Measurements from ENCODE around the gene APBA2.
"Not testable (repeated sequence)": the region's sequence is repeated elsewhere in the genome, so short reads cannot be mapped to it uniquely, and the experiment has no call there.

The APBA2 gene

DNA sequence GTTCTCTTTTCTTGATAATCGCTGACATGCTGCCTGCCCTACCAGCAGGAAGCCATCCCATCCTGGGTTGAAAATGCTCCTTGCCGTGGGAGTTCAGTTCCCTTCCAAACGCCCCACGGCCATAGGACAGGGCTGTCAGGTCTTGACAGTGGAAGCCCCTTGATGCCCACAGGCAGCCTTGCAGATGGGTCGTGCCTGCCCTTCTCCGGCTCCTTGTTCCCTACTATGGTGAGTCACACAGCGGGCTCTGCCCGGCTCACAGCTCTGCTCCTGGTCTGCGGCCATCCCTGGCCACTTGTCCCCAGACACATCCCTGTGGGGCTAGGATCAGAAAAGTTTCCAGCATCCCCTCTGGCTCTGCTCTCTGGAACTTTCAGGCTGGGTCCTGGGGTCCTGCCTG lies 6.2 kb upstream of the APBA2 start:
- no peak for DNase-seq

DNA sequence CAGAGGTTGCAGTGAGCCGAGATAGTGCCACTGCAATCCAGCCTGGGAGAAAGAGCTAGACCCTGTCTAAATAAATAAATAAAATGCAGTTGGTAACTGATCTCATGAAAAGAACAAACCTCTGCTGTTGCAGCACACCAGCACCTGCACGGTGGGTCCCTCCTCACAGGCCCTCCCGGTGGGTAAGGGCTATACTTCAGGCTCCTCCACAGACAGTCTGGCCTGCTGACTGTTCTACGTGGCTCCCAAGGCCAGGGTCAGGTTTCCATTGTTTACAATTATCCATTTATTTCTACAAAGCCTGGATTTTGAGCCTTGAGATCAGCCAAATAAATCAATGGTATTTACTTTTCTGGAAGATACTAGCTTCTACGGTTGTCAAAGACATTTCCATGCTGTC lies 5.1 kb upstream of the APBA2 start:
- DNase-seq: no peak

DNA sequence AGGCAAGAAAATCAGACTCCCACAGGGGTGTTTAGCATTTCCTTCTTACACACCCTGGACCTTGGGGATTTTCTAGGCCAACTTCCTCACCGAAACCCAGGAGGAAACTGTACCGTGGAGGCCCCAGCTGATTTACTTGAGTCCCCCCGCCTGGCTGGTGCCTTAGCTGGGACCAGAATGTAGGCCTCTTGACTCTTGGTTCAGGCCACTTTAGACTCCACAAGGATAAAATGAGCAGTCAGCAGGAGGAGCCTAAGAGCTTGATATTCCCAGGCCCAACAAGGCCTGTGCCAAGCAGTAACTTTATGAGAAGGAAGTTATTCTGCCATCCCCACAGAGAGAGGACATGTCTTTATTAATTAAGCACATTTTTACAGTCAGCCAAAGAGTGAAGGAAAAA lies 4.6 kb upstream of the APBA2 start:
- no peak for DNase-seq

- no peak for DNase-seq
Observed at GRCh38 chr15:28881600-28881999, 4.2 kb upstream of the APBA2 start.

DNA sequence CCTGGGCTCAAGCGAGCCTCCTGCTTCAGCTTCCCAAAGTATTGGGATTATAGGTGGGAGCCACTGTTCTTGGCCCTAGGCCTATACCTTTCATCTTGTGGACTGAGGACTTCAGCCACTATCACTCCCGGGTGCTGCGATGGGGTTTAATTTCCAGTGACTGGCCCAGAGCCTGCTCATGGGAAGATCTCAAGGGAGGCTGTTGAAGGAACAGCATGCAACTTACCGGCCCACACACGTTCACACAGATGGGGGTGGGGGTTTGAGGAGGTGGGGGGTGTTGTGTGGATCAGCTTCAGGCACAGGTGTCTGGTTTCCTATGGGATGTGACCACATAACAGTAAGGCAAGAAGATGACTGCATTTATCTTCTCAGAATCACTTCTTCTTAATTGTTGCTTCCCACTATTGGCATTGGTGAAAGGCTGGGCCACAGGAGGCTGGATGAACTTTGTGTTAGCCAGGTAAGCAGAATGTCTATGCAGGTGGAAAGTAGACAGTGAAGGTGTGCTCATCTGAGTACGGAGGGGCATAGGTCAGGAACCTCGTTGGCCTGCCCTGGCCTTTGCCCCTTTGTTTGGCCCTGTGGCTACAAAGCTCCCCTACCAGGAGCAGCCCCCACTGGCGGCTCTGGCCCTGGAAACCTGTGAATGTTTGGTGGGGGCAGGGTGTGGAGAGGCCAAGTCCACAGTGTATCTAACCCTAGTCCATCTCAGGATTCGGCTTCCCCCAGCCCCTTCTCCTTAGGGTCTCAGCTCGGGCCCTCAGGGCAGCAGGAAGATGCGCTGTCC lies 1.4 kb upstream of the APBA2 start:
- DNase-seq: no peak

GRCh38 chr15:28885128-28885629 lies 595 bp upstream of the APBA2 start:
- DNase-seq: no peak

DNA sequence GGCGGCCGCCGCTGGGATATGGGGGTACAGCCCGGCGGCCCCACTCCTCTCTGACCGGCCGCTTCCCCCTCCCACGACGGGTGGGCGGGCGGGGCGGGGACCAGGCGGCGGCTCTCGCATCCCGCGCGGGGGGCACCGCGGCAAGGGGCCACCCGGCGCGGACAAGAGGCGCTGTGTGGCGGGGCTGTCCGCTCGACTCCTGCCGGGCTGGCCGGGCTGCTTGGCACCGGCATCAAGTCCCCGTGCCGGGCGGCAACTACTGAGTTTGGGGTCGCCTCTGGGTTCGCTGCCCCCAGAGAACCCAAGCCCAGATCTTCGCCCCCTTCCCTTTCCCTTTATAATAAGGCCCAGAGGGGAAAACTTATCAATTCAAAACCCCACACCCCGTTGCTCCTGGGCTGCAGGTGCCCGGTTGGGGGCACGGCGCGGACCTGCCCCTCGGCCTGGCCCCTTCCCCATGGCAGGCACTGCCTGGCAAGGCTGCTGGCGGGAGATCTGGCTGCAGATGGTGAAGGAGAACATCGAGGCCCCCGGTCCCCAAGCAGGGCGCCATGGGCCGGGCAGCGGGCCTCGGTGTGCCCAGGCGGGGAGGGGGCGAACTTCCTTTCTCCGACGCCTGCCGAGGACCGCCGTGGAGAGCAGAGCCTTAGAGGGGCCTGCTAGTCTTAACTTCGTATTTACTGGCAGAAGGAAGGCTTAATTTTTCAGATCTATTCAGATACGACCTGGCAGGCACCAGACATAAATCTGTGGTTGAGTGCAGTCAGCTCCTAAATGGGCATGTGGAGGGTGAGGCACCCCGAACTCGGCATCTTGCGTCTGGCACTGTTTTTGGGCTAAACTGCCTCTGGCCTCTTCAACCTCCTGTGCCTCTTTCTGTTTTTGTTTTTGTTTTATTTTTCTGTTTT lies 911 bp downstream of the APBA2 start:
- no peak for DNase-seq

- no peak for DNase-seq
Observed at GRCh38 chr15:28887339-28888174, 1.8 kb downstream of the APBA2 start.

GRCh38 chr15:28888302-28888894 lies 2.6 kb downstream of the APBA2 start:
- no peak for DNase-seq

GRCh38 chr15:28888900-28889299 lies 3.1 kb downstream of the APBA2 start:
- no peak for DNase-seq

DNA sequence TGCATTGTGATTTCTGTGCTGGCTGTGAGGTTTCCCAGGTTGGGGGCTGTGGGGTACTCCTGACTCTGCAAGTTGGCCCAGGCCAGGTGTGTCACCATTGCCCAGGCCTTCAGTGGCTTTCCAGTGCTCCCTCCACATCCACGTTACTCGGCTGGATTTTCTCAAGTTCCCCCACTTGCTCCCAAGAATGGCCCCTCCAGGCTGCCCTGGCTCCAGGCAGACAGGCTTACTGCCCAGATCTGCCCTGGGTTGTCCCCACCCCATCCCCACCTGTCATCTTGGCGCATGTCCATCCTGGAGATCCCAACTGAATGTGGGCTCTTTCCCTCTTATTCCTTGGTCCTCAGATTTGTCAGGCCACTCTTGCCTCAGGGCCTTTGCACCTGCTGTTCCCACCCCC lies 3.6 kb downstream of the APBA2 start:
- DNase-seq: no peak

DNA sequence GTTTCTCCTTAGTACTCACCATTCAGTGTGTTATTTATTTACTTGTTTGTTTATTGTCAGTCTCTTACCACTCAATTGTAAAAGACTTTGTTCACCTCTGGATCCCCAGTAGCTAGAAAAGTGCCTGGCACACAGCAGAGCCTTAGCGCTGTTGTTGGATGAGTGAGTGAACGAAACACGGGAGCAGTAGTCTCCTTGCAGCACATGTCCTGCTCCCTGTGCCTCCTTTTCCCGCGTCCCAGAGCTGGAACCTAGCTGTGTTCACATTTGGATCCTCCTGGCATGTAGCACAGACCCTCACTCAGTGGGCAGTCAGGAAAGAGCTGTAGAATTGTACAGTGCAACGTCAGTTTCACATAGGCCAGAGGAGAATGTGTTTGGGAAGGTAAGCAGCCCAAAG lies 4.1 kb downstream of the APBA2 start:
- not testable (repeated sequence) for DNase-seq

- not testable (repeated sequence) for DNase-seq
Observed at GRCh38 chr15:28890291-28890690, 4.5 kb downstream of the APBA2 start.

DNA sequence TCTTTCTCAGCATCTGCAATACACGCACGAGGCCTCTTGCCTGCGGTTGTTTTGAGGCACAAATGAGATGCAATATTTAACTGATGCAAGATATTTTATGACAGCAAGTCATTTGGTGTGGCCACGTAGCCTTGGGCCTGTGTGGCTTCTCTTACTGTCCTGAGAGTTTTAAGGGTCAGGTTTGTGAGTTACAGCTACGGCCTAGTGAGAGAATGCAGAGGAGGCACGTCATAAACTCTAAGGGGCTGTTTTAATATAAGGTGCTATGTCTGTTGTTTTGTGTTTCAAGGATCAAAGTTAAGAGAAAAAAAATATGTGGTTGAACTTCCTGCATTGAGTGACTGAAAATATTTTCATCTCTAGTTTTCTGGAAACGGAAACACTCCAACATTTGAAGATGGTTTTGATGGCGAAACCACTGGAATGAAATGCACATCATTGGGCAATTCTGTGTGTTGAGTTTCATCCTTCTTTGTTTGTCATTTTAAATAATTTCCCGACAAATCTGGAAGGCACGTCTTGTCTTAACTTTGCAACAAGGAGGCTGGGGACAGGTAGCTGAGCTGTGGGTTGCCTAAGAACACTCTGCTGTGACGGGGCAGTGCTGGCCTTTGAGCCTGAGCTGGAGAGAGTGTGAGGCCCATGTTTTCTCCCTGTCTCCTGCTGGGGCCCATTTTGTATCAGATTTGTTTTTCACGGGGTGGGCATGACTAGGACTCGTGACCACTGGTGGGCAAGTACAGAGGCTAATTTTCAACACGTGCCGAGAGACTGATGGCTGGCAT lies 5.1 kb downstream of the APBA2 start:
- DNase-seq: no peak

- no peak for DNase-seq
Observed at GRCh38 chr15:28891588-28891987, 5.8 kb downstream of the APBA2 start.

DNA sequence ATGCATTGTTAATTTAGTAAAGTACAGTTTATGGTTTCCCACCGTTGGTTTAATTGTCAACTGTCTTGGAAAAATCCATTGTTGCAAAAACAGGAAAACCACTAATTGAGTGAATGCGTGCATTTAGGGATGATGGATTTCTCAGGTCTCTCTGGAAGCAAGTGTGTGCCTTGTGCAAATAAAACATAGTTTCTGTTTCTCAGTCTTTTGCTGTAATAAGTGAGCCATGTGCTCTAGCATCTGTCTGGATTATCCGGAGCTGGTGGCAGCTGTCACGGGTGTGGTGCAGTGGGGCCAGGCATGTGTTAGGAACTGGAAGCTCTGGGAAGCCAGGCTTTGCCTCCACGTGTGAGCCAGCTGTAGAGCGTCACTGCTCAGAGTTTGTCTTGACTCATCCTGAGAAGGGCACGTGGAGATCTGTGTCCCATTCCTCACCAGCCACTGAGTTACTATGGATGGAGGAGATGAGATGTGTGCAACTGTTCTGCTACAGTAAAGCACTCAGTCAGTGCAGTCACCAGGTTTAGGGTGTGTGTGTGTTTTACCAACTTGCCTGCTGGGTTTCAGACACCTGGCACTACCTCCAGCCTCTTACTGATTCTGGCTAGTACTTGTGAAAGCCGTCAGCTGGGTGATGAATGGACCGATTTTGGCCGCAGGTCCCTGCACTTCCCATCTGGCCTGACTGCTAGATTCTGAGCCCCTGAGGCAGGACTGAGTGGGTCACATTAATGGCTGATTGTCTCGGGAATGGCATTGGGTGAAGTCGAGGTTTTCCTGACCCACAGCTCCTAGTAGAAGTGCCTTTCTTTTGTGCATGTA lies 7.2 kb downstream of the APBA2 start:
- DNase-seq: no peak

DNA sequence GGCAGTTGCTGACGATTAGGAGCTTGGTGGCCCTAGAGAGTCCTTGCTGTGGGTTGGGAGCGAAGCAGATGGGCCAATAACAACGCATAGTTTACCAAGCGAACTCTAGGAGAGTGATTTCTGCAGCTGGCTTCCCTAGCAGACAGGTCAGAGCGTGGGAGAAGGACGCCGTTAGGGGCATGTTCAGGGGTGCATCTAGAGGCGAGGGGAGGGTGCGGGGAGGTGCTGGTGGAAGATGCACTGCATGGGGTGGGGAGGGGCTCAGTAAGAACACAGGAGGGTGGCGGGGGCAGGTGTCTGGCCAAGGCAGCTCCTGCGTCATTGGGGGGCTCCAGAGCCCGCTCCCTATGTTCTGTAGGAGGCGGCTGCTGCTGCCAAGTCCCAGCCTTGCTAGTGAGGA lies 8.9 kb downstream of the APBA2 start:
- DNase-seq: no peak

- DNase-seq: no peak
Observed at GRCh38 chr15:28895146-28895545, 9.4 kb downstream of the APBA2 start.

GRCh38 chr15:28895566-28895965 lies 9.8 kb downstream of the APBA2 start:
- no peak for DNase-seq

DNA sequence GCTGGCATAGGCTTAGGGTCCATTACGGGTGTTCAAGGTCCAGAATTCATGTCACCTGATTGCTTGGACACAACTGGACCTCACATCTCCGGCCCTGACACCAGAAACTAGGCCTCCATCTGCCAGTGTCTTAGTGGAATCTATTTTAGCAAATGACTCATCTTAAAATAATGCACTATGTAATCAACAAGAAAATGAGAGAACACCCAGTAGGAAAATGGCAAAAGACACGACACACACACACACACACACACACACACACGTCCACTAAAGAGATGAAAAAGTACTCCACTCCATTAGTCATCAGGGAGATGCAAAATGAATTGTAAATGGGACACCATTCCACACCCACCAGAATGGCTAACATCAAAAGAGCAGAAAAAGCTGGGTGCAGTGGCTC lies 11.2 kb downstream of the APBA2 start:
- DNase-seq: no peak

Data from KG1 (cell line).